Uterine smooth muscle cell (primary cell): ENCODE data around the gene SUB1. TPM values are rescaled to one million over a fixed set of nuclear protein-coding genes. Genes with fewer than 3 reads are reported as not detected.

ENCODE experiments used
- total RNA-seq: library from RNA; depleted of rRNA; stranded (reverse); fragments of >200 nt; gene quantifications from 2 replicates; pipeline ENCODE4 v1.2.3, GENCODE V29; 2014

The SUB1 gene
- total RNA-seq, result 236 and 373 TPM in 2 replicates

DNA sequence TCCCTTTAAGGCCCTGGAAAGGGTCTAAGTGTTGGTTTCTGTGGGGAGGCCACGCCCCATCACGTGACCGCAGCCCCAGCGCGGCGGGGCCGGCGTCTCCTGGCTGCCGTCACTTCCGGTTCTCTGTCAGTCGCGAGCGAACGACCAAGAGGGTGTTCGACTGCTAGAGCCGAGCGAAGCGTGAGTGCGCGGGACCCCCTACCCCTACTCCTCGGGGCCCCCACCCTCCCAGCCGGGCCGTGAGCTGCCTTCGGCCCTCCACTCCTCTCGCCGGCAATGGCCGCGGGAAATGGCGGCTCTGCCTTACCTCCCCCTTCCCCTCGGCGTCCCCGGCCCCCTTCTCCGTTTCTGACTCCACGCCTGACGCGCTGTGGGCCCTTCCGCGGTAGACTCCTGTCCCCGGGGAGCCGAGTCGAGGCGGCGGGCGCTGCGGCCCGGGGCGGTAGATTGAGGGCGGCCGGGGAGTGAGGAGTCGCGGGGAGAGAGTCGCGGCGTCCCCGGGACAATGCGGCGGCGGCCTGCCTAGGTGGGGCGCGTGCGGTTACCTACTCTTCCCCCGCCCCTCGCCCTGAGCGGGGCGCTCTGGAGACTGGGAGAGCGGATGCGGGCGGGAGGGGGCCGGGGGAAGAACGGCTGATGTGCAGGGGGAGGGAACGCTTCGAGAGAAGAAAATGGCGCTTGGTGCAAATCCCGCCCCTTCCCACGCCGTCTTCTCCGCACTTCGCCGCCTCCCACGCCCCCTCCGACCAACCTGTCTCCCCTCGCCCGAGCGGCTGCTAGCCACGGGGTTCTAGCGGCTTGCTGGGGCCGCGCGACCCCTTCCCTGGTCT is at the start of gene SUB1:
Gene SUB1, plus strand, starts transcription at position 112 of the 830 bp plus-strand sequence. CDS start 2,956 bp downstream, outside the sequence.

Other genes with a start within 250 kb of the SUB1 start
- 76.6 and 89.6 TPM in 2 replicates for gene ZFR, start 140.8 kb upstream of the SUB1 start, total RNA-seq
- 3.9 and 17.8 TPM in 2 replicates for gene NPR3, start 125.8 kb downstream of the SUB1 start, total RNA-seq